ENCODE data around the gene GPC6. TPM values are rescaled to one million over a fixed set of nuclear protein-coding genes. Genes with fewer than 3 reads are reported as not detected.
A peak's percentile ranks its signal among the peaks of the same experiment; 100 is the strongest.
"Not testable (repeated sequence)": the region's sequence is repeated elsewhere in the genome, so short reads cannot be mapped to it uniquely, and the experiment has no call there.

The GPC6 gene
- polyA plus RNA-seq, 10 donors = 8.0 to 21.9 (median 15.3) TPM

DNA sequence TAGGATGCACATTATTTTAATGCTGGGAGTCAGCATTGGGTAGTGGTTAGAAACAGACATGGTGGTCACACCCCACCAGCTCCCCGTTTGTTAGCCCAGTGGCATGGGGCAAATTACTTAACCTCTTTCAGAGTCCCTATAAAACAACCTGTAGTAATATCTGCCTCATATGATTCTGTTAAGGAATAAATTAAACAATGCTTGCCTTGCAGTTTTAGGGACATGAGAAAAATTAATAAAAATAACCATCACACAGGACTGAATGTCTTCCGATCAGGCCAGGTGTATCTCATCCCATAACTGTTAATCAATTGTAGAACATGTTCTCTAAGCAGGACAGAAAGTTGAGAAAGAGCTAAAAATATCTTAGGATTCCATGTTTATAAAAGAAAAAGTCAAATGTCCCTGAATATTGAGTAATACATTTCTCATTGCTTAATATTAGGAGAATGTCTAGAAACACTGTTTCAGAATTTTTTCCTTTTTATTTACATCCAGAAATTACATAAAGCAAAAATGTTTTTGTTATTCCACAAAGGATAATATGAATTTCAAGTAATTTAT lies 196.5 kb downstream of the GPC6 start:
- DNase-seq = peak in 1 of 3 donors; percentile 10

DNA sequence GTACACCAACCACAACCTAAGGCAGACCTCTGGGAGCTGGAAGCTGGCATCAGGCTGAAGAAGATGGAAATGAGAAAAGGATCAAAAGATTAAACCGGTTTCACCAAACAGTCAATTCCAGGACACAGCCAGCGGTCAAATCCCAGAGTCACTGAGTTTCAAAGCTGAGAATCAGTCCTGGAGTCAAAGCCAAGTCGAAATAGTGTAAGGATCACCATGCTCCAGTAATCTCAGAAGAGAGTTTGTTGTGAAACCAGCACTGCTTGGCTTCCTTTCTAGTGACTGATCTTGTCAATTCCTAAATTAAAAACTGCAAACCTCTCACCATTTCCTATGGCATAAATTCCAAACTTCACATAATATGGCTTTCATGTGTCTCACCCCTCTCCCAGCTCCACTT lies 198.8 kb downstream of the GPC6 start:
- no peak for DNase-seq

DNA sequence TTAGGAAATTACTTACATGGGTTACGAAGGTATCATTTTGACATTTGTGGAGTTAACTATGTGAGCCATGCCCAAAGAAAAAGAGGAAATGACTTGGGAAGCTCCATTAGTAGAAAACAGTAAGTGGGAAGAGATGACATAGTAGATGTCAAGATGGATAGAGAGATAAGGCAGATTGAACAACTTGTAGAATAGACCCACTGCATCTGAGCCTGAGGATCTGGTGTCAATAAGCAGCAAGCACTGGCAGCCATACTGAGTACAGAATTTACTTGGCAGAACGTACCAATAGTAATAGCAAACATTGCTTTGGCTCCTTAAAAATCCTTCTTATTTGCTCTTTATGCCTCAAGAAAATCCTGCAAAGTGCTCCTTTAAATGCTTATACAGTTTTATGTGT lies 203.8 kb downstream of the GPC6 start:
- no peak for DNase-seq

DNA sequence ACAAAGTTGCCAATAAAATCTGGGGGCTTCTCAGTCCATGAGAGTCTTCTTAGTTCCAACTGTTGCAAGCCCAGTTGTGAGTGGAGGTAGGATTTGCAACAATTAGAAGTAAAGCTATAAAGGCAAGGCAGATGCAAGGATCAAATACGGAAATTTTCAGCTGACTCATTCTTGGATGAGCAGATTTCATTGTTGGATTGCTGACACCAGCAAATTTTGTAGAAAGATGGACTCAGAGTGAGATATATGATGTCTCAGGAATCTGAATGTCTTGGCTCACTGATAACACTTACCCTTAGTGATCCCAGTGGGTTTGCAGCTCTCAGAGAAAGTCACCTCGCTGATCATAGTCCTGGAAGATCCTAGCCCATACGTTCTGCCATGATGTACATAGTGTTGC lies 209.0 kb downstream of the GPC6 start:
- no peak for DNase-seq

DNA sequence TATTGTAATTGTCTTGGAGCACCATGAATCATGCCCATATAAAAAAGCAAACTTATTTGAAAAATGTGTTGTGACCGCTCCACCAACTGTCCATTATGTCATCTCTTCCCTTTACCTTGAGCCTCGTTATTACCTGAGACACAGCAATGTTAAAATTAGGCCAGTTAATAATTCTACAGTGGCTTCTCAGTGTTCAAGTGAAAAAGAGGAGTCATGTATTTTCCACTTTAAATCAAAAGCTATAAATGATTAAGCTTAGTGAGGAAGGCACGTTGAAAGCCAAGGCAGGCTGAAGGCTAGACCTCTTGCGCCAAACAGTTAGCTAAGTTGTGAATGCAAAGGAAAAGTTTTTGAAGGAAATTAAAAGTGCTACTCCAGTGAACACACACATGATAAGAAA lies 210.5 kb downstream of the GPC6 start:
- DNase-seq = no peak

DNA sequence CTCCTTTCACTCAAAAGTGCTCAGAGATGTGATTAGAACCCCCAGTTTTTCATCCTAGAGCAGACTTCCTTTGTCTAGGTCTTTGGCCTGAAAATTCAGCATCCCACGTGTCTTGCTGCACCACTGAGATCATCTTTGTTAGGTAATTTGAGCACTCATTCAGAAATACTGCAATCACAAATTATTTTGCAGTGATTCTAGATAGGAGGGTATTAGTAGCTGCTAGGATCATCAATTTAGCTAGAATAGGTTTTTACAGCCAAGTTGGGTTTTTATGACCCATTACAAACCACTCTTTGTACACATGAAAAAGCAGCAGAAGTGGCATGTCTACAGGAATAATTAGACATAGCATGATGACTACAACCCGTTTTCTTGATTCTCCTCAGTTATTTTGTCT lies 219.6 kb downstream of the GPC6 start:
- no peak for DNase-seq

DNA sequence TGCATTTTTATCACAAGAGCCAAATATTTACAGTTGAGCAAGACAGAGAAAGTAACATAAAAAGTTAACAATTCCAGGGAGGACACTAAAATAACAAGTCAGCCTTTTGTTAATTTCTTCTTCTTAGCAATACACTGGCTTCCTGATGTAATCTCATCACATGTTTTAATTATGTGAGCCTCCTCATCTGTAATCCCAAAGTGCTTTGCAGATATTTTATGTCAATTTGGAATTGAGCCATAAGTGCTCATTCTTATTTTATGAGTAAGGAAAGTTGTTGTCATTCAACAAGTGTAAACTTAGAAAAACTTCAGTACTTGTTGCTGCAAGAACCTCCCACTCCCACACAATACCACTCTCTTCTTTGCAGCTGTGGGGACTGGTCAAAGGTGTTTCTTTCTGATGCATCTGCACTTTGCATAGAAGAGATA lies 223.6 kb downstream of the GPC6 start:
- peak in 1 of 3 donors; percentile 9 for DNase-seq

DNA sequence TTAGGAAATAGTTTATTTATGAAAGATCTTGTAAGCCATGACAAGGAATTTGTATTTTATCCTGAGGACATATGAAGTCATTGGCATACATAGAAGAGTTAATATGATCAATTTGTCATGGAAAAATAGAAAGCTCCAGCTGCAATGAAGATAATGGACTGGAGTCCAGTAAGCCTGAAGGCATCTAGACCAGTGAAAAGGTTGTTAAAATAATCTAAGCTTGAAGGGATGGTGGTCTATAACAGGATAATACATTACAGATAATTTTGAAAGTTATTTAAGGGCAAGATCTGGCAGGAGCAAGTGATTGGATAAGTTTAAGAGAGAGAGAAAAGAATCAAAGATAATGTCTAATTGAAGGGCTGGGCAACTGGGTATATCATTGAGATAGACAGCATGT lies 224.2 kb downstream of the GPC6 start:
- no peak for DNase-seq

DNA sequence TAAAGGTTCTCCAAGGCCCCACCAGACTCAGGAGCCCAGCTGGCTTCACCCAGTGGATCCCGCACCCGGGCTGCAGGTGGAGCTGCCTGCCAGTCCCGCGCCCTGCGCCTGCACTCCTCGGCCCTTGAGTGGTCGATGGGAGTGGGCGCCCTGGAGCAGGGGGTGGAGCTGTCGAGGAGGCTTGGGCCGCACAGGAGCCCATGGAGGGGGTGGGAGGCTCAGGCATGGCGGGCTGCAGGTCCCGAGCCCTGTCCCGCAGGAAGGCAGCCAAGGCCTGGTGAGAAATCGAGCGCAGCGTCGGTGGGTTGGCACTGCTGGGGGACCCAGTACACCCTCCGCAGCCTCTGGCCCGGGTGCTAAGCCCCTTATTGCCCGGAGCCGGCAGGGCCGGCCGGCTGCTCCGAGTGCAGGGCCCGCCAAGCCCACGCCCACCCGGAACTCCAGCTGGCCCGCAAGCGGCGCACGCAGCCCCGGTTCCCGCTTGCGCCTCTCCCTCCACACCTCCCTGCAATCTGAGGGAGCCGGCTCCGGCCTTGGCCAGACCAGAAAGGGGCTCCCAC lies 228.1 kb downstream of the GPC6 start:
- DNase-seq = not testable (repeated sequence)

DNA sequence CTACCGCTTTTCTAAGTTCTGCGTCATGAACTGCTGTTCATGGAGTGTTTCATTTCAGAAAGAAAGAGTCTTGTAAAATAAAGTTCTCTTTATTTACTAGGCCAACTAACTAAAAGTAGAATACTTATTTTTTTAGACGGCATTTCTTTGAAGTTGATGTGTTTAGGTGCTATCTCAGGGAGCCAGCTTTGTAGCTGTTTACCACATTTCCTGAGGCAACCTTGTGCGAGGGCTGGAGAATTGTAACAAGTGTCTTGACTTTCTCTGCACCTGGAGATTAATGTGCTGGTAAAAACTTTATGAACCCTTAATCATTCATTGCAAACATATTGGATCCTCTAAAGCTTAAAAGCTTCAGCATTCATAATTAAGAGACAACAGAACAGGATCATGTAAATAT lies 229.3 kb downstream of the GPC6 start:
- no peak for DNase-seq

DNA sequence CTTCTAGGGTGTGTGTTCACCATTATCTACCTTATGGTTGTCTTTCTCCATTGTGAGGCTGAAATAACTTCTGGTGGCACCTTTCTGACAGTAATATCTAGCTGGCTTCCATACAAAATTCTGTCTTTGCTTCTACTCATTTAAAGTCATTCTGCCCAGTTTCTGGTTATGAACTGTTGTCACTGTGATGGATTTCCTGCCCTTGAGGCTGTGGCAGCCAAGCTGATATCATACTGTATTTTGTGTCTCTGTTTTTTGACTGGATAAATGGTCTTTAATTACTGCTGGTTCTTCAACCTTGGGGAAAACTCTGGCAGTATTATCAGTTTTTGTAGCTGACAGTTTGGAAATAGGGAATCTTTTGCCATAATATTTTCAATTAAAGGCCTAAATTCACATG lies 233.4 kb downstream of the GPC6 start:
- no peak for DNase-seq

DNA sequence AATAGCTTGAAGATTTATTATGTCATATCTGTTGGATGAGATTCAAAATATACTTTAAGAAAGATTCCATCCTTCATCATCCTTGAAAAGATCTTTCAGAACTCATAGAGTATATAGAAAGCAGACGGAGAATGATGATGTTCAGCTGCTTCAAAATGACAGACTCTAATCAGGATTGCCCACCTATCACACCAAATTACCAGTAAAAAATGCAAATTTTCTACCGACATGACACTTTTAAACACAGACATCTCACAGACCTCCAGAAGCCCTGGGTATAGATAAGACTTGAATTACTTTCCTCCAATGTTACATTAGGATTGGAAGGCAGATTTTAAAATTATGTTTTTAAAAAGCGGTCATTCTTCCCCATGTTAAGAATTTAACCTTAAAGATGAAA lies 235.5 kb downstream of the GPC6 start:
- DNase-seq = no peak

DNA sequence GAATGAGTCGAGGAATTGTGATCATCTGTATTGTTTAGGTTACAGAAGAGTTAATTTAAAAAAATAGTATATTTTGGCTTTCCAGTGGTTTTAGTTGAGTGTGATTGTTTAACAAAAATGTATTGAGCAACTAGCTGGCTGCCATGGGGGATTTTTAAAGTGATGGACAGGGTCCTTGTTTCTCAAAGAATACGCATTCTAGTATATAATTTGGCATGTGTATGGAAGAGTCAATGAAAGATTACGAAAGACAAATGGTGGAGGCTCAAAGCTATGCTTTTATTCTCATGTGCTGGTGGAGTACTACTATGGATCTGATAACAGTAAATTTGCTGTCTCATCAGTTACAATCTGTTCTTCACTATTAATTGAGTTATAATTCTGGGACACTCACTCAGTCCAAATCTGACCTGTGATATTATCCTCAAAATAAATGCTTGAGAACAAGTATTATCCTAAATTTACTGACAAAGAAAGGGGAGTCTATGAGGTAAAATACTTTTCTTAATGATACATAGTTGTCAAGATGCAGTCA lies 240.0 kb downstream of the GPC6 start:
- DNase-seq = no peak

DNA sequence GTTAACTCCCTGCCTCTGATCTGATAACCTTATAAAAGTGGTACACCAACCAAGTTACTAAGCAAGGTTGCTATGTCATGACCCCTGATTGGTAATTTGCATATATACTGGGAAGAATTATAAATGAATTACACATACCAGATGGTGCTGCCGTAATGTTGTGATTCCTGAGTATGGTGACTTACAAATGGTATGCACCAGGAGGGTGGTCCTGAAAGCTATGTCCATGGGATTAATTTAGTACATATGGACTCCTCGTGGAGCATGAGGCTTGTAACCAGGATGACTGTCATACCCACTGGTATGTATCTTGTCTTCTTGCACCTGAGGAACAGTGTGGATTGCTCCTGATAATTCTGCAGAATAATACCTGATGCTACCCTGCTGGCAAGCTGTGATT lies 240.6 kb downstream of the GPC6 start:
- DNase-seq = no peak

DNA sequence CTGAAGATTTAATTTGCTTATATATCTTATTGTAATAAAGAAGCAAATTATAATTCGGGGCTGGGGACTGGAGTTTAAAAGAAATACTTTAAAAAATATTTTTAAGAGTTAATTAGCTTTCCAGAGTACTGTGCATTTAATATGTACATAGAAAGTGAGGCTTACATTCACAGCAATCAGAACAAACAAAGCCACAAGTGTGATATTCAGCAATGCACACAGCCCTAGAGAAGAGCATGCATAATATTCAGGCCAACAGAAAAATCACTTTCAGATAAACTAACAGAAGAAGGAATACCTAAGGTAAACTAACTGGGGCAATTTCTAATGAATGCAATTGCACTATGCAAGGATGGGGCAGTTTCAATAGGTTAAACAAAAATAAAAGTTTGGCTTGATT lies 241.8 kb downstream of the GPC6 start:
- no peak for DNase-seq

DNA sequence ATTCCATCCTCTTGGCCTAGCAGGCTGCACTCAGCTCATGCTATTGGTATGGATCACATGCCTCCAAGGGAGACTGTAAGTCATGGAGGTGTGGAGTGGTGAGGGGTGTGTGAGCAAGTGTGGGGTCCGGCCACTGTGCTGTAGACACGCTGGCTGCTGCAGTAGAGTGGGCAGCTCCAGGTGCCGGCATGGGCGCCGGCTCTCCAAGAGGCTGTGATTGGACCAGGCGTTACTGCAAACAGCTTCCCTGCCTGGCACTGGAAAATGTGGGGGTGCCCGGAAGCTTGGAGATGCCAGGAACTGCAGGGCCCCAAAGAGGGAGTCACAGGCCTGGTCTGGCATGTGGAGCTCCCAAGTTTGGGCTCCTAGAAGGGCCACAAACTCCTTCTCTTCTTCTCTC lies 245.7 kb downstream of the GPC6 start:
- DNase-seq = no peak

DNA sequence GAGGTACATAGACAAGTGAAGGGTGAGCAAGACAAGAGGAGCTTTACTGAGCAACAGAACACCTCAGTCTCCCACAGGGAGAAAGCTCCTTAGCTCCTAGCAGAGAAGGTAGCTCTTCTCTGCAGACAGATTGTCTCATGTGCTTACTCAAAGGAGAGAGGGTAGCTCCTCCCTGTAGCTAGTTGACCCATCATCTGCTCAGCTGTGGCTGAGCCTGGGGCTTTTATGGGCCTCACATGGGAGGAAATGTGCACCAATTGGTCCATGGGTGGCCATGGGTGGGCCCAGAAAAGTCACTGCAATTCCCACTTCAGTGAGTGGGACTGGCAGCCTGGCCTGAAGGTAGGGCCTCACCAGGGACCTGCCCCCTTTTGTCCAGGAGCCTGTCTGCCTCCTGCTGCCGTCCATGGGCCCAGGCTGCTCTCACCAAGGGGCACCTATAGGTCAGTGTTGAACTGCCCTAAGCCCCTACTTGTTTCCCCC lies 246.2 kb downstream of the GPC6 start:
- no peak for DNase-seq

DNA sequence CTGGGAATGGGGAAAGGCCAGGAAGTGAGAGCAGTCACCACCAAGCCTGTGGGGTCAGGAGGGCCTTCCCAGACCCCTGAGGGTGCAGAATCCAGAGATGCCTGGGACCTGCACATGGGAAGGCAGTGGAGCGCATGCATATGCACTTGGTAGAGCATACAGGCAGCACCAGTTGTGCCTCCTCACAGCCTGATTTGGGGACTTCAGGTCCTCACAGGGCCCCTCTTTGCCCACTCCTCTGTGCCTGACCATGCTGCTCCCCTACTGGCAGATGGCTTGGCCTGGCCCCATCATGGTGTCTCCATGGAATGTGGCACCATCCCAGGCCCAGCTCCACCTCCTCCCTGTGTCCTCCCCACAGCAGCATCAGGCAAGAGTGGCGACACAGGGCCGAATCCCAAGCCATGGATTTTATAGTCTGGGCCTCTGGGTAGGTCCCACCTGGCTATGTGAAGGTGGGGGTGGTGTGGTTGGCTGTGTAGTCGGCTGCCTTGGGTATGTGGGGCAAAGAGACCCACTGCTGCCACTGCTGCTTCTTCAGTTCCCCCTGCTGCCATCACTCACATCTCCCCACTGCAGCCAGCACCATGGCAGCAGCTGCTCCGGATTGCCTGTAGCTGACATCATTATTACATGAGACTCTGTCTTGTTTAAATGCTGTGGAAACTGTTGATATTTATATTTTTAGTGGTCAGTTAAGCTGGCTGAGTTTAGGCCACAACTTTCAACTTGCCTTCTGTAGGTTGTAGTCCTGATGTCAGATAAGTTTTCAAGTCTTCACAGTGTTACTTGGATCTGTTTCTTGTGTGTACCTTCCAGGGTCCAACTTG lies 247.0 kb downstream of the GPC6 start:
- peak in 2 of 3 donors; percentile 7 to 20 for DNase-seq

DNA sequence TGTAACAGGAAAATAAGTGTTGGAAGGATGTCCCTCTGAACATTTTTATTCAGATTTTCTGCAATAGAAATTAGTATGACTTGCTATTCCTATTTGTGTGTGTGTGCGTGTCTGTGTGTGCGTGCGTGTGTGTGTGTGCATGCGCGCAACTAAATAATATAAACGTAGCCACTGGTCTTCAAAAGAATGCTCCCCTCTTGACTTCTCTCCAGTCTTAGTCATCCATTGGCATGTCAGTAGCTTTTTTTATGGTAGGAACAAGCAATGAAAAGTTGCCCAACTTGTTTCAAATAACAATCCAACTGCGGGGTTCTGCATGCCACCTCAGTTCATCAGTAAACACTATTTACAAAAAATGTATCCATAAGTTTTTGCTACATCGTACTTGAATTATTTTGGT lies 249.6 kb downstream of the GPC6 start:
- DNase-seq = peak in 1 of 3 donors; percentile 15

DNA sequence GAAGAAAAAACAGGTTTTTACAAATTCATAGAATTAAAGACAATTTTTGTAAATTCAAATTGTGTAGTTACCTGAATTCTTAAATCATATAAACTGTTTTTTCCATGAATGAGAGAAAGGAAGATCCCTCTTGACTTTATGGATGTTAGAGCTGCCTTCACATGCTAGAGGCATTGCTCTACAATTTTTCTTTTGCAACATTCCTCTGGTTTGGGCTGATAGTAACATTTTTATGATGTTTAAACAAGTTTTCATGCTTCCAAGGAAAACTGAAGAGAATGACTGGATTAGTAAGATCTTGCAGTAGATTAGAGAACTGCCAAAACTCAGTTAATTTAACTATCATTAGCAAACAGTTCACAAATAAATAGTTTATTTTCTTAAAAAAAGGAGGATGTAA lies 250.6 kb downstream of the GPC6 start:
- no peak for DNase-seq

DNA sequence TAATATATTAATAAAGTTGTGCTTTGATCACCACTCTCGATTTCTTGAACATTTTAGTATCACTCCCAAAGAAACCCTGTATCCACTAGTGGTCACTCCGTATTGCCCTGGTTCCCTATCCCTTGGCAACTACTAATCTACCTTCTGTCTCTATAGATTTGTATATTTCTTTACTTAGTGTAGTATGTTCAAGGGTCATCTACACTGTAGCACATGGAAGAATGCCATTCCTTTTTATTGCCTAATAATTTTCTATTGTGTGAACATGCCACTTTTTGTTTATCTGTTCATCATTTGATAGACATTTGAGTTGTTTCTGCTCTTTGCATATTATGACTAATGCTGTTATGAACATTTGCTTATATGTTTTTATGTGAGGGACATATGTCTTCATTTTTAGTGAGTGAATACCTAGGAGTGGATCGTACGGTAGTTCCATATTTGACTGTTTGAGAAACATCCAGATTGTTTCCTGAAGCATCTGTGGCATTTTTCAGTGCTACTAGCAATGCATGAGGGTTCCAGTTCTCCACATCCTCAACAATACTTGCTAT lies 254.0 kb downstream of the GPC6 start:
- DNase-seq = no peak

DNA sequence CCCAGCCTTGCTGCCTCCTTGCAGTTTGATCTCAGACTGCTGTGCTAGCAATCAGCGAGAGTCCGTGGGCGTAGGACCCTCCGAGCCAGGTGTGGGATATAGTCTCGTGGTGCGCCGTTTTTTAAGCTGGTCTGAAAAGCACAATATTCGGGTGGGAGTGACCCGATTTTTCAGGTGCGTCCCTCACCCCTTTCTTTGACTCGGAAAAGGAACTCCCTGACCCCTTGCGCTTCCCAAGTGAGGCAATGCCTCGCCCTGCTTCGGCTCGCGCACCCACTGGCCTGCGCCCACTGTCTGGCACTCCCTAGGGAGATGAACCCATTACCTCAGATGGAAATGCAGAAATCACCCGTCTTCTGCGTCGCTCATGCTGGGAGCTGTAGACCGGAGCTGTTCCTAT lies 269.5 kb downstream of the GPC6 start:
- DNase-seq = not testable (repeated sequence)
